ENCODE results near the gene RBBP9.

GRCh38 chr20:18456600-18456999, 40.4 kb downstream of the RBBP9 start:
- no peak for TF ChIP-seq POLR2A (IDR thresholded peaks at IDR 0.05)
- TF ChIP-seq CTCF (IDR thresholded peaks at IDR 0.05 in 8 of 11, conservative IDR thresholded peaks at IDR 0.05 in 3 of 11), result no peak
- TF ChIP-seq POLR2AphosphoS5 (IDR thresholded peaks at IDR 0.05), result no peak
